NCI-H2029 treated with DMSO at 0.1 percent for 48 hours (cell line): ENCODE measurements around the gene WRAP73.

ENCODE experiments used
- DNase-seq: peaks from one replicate; lab custom pipeline; 2025; lab: John Stamatoyannopoulos, UW

Gene WRAP73, protein sequence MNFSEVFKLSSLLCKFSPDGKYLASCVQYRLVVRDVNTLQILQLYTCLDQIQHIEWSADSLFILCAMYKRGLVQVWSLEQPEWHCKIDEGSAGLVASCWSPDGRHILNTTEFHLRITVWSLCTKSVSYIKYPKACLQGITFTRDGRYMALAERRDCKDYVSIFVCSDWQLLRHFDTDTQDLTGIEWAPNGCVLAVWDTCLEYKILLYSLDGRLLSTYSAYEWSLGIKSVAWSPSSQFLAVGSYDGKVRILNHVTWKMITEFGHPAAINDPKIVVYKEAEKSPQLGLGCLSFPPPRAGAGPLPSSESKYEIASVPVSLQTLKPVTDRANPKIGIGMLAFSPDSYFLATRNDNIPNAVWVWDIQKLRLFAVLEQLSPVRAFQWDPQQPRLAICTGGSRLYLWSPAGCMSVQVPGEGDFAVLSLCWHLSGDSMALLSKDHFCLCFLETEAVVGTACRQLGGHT

GRCh38 chr1:3649342-3650247 lies at the start of gene WRAP73:
TSS of gene WRAP73 (minus strand) at chr1:3650103. CDS start at chr1:3649999, 104 bp downstream.
- no peak for DNase-seq

GRCh38 chr1:3699596-3699995 lies 49.7 kb upstream of the WRAP73 start:
- DNase-seq: no peak

- no peak for DNase-seq
These were observed 48.9 kb upstream of the WRAP73 start for GRCh38 chr1:3698660-3699408.

- no peak for DNase-seq
These were observed 47.9 kb upstream of the WRAP73 start for GRCh38 chr1:3697810-3698209.

DNA sequence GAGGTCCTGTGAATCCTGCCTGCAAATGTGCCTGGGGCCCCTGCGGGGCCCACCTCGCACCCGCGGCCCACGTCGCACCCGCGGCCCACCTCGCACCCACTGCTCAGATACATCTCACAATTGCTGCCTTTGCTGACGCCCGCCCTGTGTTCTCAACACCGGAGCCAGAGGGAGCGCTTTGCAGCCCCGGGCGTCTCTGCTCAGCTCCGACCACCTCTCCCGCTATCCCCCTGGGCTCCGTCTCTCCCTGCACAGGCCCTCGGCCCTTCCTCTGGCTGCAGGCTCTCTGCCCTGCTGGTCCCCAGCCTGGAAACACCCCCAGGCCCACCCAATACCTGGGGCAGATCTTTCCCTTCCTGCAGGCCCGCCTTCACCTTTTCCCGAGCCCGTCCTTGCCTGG lies 47.2 kb upstream of the WRAP73 start:
- DNase-seq: no peak

DNA sequence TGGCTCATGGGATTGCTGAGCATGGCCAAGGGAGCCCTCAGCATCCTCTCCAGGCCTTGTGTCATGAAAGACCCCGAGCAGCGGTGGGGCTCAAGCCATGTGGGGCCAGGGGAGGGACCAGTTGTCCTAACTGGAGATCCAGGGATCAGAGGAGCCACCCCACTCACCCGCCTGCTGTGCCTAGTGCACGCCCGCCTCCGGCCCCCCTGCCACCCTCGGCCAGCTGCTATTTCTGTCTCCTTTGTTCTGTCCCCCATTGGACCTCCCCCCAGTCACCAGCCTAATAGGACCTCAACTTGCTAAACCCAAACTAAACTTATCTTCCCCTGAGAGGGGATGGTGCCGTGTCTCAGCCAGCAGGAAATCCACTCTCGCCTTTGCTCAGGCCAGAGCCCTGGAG lies 46.8 kb upstream of the WRAP73 start:
- no peak for DNase-seq

DNA sequence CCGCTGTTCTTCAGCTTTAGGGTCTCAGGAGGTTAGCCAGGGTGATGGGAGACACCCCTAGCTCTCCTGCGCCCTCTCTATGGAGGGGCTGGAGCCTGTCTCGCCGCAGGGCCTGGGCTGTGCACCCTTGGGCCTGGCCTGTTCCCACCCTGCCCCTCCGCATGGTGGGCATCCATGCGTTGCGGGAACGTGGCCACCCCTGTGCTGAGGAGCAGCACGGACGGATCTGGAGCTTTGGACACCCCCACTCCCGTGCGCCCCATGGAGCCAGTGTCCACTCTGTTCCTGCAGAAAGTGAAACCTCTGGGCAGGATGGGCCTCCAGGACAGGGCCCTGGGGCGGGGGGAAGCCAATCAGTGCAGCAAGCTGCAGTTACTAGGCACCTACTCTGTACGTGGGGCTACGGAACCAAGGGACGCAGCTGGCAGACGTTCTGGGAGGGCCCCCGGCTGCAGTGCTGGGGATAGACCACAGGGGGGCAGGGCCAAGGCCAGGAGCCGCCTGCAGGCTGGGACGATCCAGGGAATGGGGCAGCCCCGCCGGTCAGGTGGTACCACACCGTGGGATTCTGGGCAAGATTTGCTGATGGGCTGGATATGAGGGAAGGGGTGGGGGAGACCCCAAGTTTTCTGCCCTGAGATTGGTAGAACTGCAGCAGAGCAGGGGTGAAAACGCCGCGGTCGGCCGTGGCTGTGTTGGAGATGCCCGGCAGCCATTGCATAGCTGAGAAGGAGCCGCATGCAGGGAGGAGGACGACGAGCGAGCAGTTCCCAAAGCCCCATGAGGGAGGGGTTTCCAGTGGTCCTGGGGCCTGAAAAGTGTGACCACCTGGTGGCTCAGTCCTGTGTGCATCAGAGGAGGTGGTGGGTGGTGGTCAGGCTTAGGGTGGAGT lies 45.7 kb upstream of the WRAP73 start:
- no peak for DNase-seq

- DNase-seq: no peak
These were observed 43.4 kb upstream of the WRAP73 start for GRCh38 chr1:3693321-3693720.

GRCh38 chr1:3692598-3692997 lies 42.7 kb upstream of the WRAP73 start:
- DNase-seq: no peak

- DNase-seq: no peak
These were observed 41.7 kb upstream of the WRAP73 start for GRCh38 chr1:3691421-3692204.

DNA sequence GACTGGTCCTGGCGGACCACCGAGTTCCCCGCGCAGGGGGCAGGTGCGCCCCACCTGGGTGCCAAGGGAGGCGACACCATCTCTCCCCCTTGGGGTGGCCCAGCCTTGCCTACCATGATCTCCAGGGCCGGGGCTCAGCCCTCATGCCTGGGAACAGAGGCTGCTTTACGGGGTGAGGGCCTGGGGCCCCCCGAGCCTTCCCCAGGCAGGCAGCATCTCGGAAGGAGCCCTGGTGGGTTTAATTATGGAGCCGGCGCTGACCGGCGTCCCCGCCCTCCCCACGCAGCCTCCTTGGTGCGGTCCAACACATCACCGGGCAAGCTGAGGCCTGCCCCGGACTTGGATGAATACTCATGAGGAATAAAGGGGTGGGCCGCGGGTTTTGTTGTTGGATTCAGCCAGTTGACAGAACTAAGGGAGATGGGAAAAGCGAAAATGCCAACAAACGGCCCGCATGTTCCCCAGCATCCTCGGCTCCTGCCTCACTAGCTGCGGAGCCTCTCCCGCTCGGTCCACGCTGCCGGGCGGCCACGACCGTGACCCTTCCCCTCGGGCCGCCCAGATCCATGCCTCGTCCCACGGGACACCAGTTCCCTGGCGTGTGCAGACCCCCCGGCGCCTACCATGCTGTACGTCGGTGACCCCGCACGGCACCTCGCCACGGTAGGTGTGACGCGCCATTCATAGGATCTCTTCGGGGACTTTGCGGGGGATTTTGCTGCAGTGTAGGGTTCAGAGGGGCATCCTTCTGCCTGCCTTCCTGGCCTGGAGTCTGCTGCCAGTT lies 40.6 kb upstream of the WRAP73 start:
- DNase-seq: no peak

DNA sequence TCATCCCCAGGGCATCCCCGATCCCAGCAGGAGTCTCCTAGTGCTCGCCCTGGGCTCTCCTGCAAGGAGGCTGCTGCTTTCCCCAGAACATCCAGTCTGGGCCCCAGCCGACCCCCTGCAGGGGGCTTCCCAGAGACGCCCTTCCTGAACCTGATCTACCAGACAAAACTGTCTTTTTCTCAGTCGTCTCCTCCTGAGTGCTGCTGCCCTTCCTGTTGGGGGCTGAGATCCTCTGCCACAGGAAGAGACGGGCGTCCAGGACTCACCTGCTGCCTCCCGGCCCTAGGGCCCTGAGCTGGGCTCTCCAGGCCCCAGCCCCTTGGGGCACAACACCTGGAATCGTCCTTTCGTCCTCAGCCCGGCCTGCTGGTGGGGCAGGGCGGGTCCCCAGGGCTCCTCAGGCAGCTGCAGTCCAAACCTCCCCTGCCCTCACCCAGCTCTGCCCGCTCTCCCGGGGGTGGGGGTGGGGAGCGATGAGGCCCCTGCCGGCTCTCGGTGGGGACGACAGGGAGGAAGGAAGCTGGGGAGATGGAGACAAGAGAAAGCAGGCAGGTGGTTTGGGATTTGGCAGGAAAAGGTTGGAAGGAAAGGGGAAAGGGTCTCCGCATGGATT lies 39.3 kb upstream of the WRAP73 start:
- DNase-seq: no peak

DNA sequence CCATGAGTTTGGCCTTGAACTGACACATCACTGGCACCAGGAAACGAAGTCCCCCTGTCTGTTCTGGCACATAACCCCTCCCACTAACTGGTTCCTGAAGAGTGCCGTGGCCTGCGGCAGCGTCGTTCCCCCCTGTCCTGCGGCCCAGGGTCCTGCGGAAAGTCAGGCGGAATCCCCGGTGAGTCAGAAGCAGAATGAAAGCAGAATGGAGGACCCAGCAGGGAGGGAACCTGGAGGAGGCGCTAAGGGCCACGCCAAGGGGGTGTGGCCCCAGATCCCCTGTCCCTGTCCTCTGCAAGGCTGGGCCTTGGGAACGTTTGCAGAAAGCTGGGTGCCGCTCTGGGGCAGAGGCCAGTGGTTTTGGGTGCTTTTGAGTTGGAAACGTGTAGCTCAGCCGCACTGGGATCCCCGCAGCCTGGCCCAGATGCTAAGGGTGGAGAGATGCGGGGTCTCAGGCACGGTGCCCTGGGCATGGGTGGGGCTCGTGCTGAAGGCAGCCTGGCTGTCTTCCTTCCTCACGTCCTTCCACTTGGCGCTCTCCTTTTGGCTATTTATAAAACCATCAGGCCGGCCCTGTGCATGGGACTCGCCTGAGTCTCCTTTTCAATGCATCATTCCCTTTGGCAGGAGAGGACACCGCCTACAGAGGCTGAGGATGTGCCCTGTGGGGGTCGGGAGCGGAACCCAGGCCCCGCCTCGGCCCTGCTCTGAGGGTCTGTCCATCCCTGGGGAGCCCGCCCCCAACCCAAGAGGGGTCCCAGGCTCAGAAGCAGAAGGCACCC lies 38.6 kb upstream of the WRAP73 start:
- no peak for DNase-seq

- DNase-seq: no peak
These were observed 37.6 kb upstream of the WRAP73 start for GRCh38 chr1:3687504-3687903.

DNA sequence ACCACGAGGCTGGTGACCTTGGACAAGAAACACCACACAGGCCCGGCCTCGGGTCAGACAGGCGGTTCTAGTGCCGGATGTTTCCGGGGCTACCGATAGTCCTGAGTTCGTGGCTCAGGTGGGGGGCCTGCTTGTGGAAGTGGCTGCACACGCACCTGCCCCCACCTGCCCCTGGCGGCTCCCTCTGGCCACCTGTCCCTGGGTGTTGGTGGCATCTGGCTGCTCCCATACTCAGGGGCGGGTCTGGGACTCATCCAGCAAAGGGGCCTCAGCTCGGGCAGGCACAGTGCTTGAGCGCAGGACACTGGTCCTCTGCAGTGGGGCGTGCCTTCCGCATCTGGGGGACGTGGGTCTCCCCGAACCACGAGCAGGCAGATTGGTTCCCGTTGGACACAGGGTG lies 36.0 kb upstream of the WRAP73 start:
- DNase-seq: no peak

- no peak for DNase-seq
These were observed 35.3 kb upstream of the WRAP73 start for GRCh38 chr1:3685222-3685621.

- no peak for DNase-seq
These were observed 34.1 kb upstream of the WRAP73 start for GRCh38 chr1:3683992-3684391.

- DNase-seq: no peak
These were observed 33.3 kb upstream of the WRAP73 start for GRCh38 chr1:3683197-3683596.
